ENCODE data around the gene PRKCZ. TPM values are rescaled to one million over a fixed set of nuclear protein-coding genes. Genes with fewer than 3 reads are reported as not detected.

The PRKCZ gene
- total RNA-seq, 1 experiment from 2014 or later, result 1.9 TPM

GRCh38 chr1:2175681-2176454 is 125.7 kb downstream of the PRKCZ start:
- H3K9me3 ChIP-seq (ENCODE audit: low read depth, low read length, poor library complexity, severe bottlenecking), result no peaks in the 10 kb centered on the region
- TF ChIP-seq EZH2 (IDR thresholded peaks at IDR 0.05; ENCODE audit: borderline replicate concordance, low read depth, low read length, poor library complexity, severe bottlenecking) (no peak), CTCF (conservative IDR thresholded peaks at IDR 0.05; ENCODE audit: low read depth, low read length) (no peak)
- no peaks in the 10 kb centered on the region for H3K27me3 ChIP-seq (replicated peaks; ENCODE audit: insufficient read depth, low read depth, low read length, poor library complexity)
- no peak overlapping the region for H3K4me3 ChIP-seq (ENCODE audit: low read depth, low read length, poor library complexity, severe bottlenecking)
- H3K4me1 ChIP-seq (ENCODE audit: insufficient read depth, low read length, poor library complexity, severe bottlenecking), result no peaks in the 10 kb centered on the region
- POLR2A ChIA-PET (ENCODE audit: low non-redundant PET), result no interaction called here
- no peak overlapping the region for H3K27ac ChIP-seq (ENCODE audit: low read depth, low read length, poor library complexity, severe bottlenecking)
- intact Hi-C loops (cut with micrococcal nuclease; ENCODE audit: unreplicated experiment), result no loop called here
- no TSS peak for BruUV-seq (replicated peaks)
- no peak for DNase-seq (ENCODE audit: low spot score)
- CTCF ChIA-PET, result interaction anchor here (1.2 kb wide), 1 partner anchor 206 kb away, joined by 3 read pairs; no protein-coding TSS in a partner anchor
- no peaks in the 10 kb centered on the region for H3K36me3 ChIP-seq (ENCODE audit: insufficient read depth, low read length, poor library complexity, severe bottlenecking)

- no peaks in the 10 kb centered on the region for H3K36me3 ChIP-seq (ENCODE audit: insufficient read depth, low read length, poor library complexity, severe bottlenecking)
- ChIA-PET POLR2A (ENCODE audit: low non-redundant PET) (no interaction called here), CTCF (interaction anchor here (1.2 kb wide), 1 partner anchor 205 kb away, joined by 3 read pairs; no protein-coding TSS in a partner anchor)
- H3K27ac ChIP-seq (ENCODE audit: low read depth, low read length, poor library complexity, severe bottlenecking), result no peak overlapping the region
- intact Hi-C loops (cut with micrococcal nuclease; ENCODE audit: unreplicated experiment), result no loop called here
- BruUV-seq (replicated peaks), result no TSS peak
- H3K9me3 ChIP-seq (ENCODE audit: low read depth, low read length, poor library complexity, severe bottlenecking), result no peaks in the 10 kb centered on the region
- DNase-seq (ENCODE audit: low spot score), result no peak
- TF ChIP-seq CTCF (conservative IDR thresholded peaks at IDR 0.05; ENCODE audit: low read depth, low read length) (no peak), EZH2 (IDR thresholded peaks at IDR 0.05; ENCODE audit: borderline replicate concordance, low read depth, low read length, poor library complexity, severe bottlenecking) (no peak)
- no peaks in the 10 kb centered on the region for H3K4me1 ChIP-seq (ENCODE audit: insufficient read depth, low read length, poor library complexity, severe bottlenecking)
- H3K4me3 ChIP-seq (ENCODE audit: low read depth, low read length, poor library complexity, severe bottlenecking), result no peak overlapping the region
- H3K27me3 ChIP-seq (replicated peaks; ENCODE audit: insufficient read depth, low read depth, low read length, poor library complexity), result no peaks in the 10 kb centered on the region
Observed at GRCh38 chr1:2176615-2177014, 126.4 kb downstream of the PRKCZ start.

GRCh38 chr1:2177541-2177940 is 127.3 kb downstream of the PRKCZ start:
- TF ChIP-seq CTCF (conservative IDR thresholded peaks at IDR 0.05; ENCODE audit: low read depth, low read length) (no peak), EZH2 (IDR thresholded peaks at IDR 0.05; ENCODE audit: borderline replicate concordance, low read depth, low read length, poor library complexity, severe bottlenecking) (no peak)
- no peak overlapping the region for H3K4me3 ChIP-seq (ENCODE audit: low read depth, low read length, poor library complexity, severe bottlenecking)
- no peaks in the 10 kb centered on the region for H3K36me3 ChIP-seq (ENCODE audit: insufficient read depth, low read length, poor library complexity, severe bottlenecking)
- no peak overlapping the region for H3K27ac ChIP-seq (ENCODE audit: low read depth, low read length, poor library complexity, severe bottlenecking)
- CTCF ChIA-PET, result no interaction called here
- intact Hi-C loops (cut with micrococcal nuclease; ENCODE audit: unreplicated experiment), result no loop called here
- BruUV-seq (replicated peaks), result no TSS peak
- no peak for DNase-seq (ENCODE audit: low spot score)
- H3K27me3 ChIP-seq (replicated peaks; ENCODE audit: insufficient read depth, low read depth, low read length, poor library complexity), result no peaks in the 10 kb centered on the region
- no peaks in the 10 kb centered on the region for H3K4me1 ChIP-seq (ENCODE audit: insufficient read depth, low read length, poor library complexity, severe bottlenecking)
- POLR2A ChIA-PET (ENCODE audit: low non-redundant PET), result no interaction called here
- no peaks in the 10 kb centered on the region for H3K9me3 ChIP-seq (ENCODE audit: low read depth, low read length, poor library complexity, severe bottlenecking)
